ENCODE data around the gene PPP1CA. TPM values are rescaled to one million over a fixed set of nuclear protein-coding genes. Genes with fewer than 3 reads are reported as not detected.

PPP1CA gene
- total RNA-seq, 1 donor = 172 TPM

- no peak for TF ChIP-seq CTCF (IDR thresholded peaks at IDR 0.05; ENCODE audit: insufficient read depth, low read depth, low read length)
- peak; percentile 92 for DNase-seq (ENCODE audit: low read depth)
Observed at GRCh38 chr11:67420646-67421429, 19.2 kb upstream of the PPP1CA start.

GRCh38 chr11:67420147-67420645 lies 18.5 kb upstream of the PPP1CA start:
- DNase-seq (ENCODE audit: low read depth) = no peak
- peak overlapping the region; percentile 48 for H3K4me3 ChIP-seq (ENCODE audit: low read depth, low read length)
- TF ChIP-seq CTCF (IDR thresholded peaks at IDR 0.05; ENCODE audit: insufficient read depth, low read depth, low read length) = no peak

More at GRCh38 chr11:67420646-67421429, 19.2 kb upstream of the PPP1CA start:
- peak overlapping the region; percentile 48 for H3K4me3 ChIP-seq (ENCODE audit: low read depth, low read length)

GRCh38 chr11:67419325-67420049 lies 17.8 kb upstream of the PPP1CA start:
- no peak for TF ChIP-seq CTCF (IDR thresholded peaks at IDR 0.05; ENCODE audit: insufficient read depth, low read depth, low read length)
- no peak overlapping the region for H3K4me3 ChIP-seq (ENCODE audit: low read depth, low read length)
- DNase-seq (ENCODE audit: low read depth) = no peak

- no peak for TF ChIP-seq CTCF (IDR thresholded peaks at IDR 0.05; ENCODE audit: insufficient read depth, low read depth, low read length)
- H3K4me3 ChIP-seq (ENCODE audit: low read depth, low read length) = no peak overlapping the region
Observed at GRCh38 chr11:67418476-67419281, 17.0 kb upstream of the PPP1CA start.

GRCh38 chr11:67417425-67417824 lies 15.8 kb upstream of the PPP1CA start:
- H3K4me3 ChIP-seq (ENCODE audit: low read depth, low read length) = no peak overlapping the region
- no peak for DNase-seq (ENCODE audit: low read depth)
- TF ChIP-seq CTCF (IDR thresholded peaks at IDR 0.05; ENCODE audit: insufficient read depth, low read depth, low read length) = no peak

More at GRCh38 chr11:67418476-67419281, 17.0 kb upstream of the PPP1CA start:
- no peak for DNase-seq (ENCODE audit: low read depth)

Data from fibroblast of villous mesenchyme (primary cell).